GM18873 (cell line): ENCODE measurements around the gene BTNL9.
"Not testable (repeated sequence)": the region's sequence is repeated elsewhere in the genome, so short reads cannot be mapped to it uniquely, and the experiment has no call there.

ENCODE experiments used
- ATAC-seq: cut with Tn5 transposase; IDR thresholded peaks from one replicate; pipeline ENCODE4 v1.9.1; 2021; ENCODE audit warnings: mild to moderate bottlenecking, moderate library complexity, moderate number of reproducible peaks; ENCODE audit not compliant: unreplicated experiment, low FRiP score

BTNL9 gene

GRCh38 chr5:181042036-181042713 lies 2.1 kb downstream of the BTNL9 start:
- ATAC-seq: no peak

- ATAC-seq: no peak
These were observed 2.7 kb downstream of the BTNL9 start for GRCh38 chr5:181042722-181043121.

GRCh38 chr5:181043285-181044092 lies 3.4 kb downstream of the BTNL9 start:
- no peak for ATAC-seq

- no peak for ATAC-seq
These were observed 4.1 kb downstream of the BTNL9 start for GRCh38 chr5:181044093-181044599.

- ATAC-seq: no peak
These were observed 4.7 kb downstream of the BTNL9 start for GRCh38 chr5:181044662-181045305.

- ATAC-seq: no peak
These were observed 5.2 kb downstream of the BTNL9 start for GRCh38 chr5:181045316-181045715.

- not testable (repeated sequence) for ATAC-seq
These were observed 5.8 kb downstream of the BTNL9 start for GRCh38 chr5:181045857-181046256.

GRCh38 chr5:181047288-181047687 lies 7.2 kb downstream of the BTNL9 start:
- ATAC-seq: no peak

GRCh38 chr5:181047921-181048320 lies 7.9 kb downstream of the BTNL9 start:
- no peak for ATAC-seq

GRCh38 chr5:181050016-181050415 lies 9.9 kb downstream of the BTNL9 start:
- no peak for ATAC-seq

GRCh38 chr5:181051841-181052671 lies 12.0 kb downstream of the BTNL9 start:
- no peak for ATAC-seq

GRCh38 chr5:181052672-181053487 lies 12.8 kb downstream of the BTNL9 start:
- ATAC-seq: no peak

- ATAC-seq: no peak
These were observed 13.5 kb downstream of the BTNL9 start for GRCh38 chr5:181053488-181054121.

- ATAC-seq: no peak
These were observed 14.1 kb downstream of the BTNL9 start for GRCh38 chr5:181054138-181054537.

GRCh38 chr5:181054871-181055459 lies 14.9 kb downstream of the BTNL9 start:
- ATAC-seq: no peak

GRCh38 chr5:181056431-181056830 lies 16.4 kb downstream of the BTNL9 start:
- no peak for ATAC-seq

- ATAC-seq: no peak
These were observed 18.3 kb downstream of the BTNL9 start for GRCh38 chr5:181058321-181058720.

GRCh38 chr5:181058786-181059296 lies 18.8 kb downstream of the BTNL9 start:
- ATAC-seq: no peak
